Neural crest cell (in vitro differentiated cells): ENCODE measurements around the gene FBF1. TPM values are rescaled to one million over a fixed set of nuclear protein-coding genes. Genes with fewer than 3 reads are reported as not detected.
A peak's percentile ranks its signal among the peaks of the same experiment; 100 is the strongest.

Experiments
- DNase-seq: peaks from one replicate; pipeline ENCODE4 v3.0.0; 2021; ENCODE audit warnings: low read depth, mixed read lengths, low spot score
- H3K27ac Mint-ChIP-seq: one replicate; pipeline ENCODE4 v1.8.0; 2021; ENCODE audit warnings: mild to moderate bottlenecking, mixed read lengths; ENCODE audit not compliant: unreplicated experiment
- H3K27me3 Mint-ChIP-seq: 2 replicates; pipeline ENCODE4 v1.8.0; 2021; ENCODE audit warnings: low read depth, mild to moderate bottlenecking, mixed read lengths
- H3K36me3 Mint-ChIP-seq: 2 replicates; pipeline ENCODE4 v1.8.0; 2021; ENCODE audit warnings: low read depth, mild to moderate bottlenecking, mixed read lengths
- H3K4me1 Mint-ChIP-seq: 2 replicates; pipeline ENCODE4 v1.8.0; 2021; ENCODE audit warnings: mixed read lengths
- H3K4me3 Mint-ChIP-seq: one replicate; pipeline ENCODE4 v1.8.0; 2021; ENCODE audit warnings: mild to moderate bottlenecking, mixed read lengths
- H3K9me3 Mint-ChIP-seq: 2 replicates; pipeline ENCODE4 v1.8.0; 2021; ENCODE audit warnings: mixed read lengths
- CTCF ChIP-seq: fragments of 200-600 bp; sonication (generic); conservative IDR thresholded peaks from 2 replicates; pipeline ENCODE4 v1.5.0; 2021; ENCODE audit warnings: antibody characterized with exemption, mild to moderate bottlenecking
- total RNA-seq: library from RNA; stranded (reverse); gene quantifications from 2 replicates; pipeline ENCODE4 v1.2.1, GENCODE V29; 2021

The FBF1 gene
- total RNA-seq, 1 donor from 2014 or later = 25.9 TPM

DNA sequence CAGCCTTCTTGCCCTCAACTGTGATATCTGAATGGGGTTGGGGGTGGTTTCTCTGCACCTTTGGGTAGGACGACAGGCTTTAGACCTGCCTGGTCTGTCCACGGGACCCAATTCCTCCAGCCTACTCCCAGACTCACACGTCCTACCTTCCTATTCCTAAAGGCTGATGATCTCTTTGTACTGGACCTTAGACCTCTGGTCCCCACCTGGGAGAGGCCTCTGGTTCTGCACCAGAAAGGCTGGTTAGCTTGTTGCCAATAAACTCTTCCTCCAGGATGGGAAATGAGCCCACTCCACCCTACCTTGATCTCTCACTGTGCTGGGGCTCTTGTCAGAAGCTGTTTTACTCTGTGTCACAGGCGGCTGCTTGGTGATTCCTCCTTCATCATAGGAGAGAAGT lies 14.4 kb downstream of the FBF1 start:
- no peaks in the 10 kb centered on the region for H3K4me1 Mint-ChIP-seq
- TF ChIP-seq CTCF = no peak
- no peaks in the 10 kb centered on the region for H3K36me3 Mint-ChIP-seq
- no peaks in the 10 kb centered on the region for H3K9me3 Mint-ChIP-seq
- H3K4me3 Mint-ChIP-seq = no peak overlapping the region
- no peak for DNase-seq
- H3K27me3 Mint-ChIP-seq = no peaks in the 10 kb centered on the region
- no peak overlapping the region for H3K27ac Mint-ChIP-seq

- TF ChIP-seq CTCF = no peak
- Mint-ChIP-seq H3K27ac (no peak overlapping the region), H3K4me1 (no peaks in the 10 kb centered on the region), H3K27me3 (no peaks in the 10 kb centered on the region), H3K4me3 (no peak overlapping the region), H3K36me3 (no peaks in the 10 kb centered on the region), H3K9me3 (no peaks in the 10 kb centered on the region)
- no peak for DNase-seq
Measured at GRCh38 chr17:75925912-75926311, 14.9 kb downstream of the FBF1 start.

DNA sequence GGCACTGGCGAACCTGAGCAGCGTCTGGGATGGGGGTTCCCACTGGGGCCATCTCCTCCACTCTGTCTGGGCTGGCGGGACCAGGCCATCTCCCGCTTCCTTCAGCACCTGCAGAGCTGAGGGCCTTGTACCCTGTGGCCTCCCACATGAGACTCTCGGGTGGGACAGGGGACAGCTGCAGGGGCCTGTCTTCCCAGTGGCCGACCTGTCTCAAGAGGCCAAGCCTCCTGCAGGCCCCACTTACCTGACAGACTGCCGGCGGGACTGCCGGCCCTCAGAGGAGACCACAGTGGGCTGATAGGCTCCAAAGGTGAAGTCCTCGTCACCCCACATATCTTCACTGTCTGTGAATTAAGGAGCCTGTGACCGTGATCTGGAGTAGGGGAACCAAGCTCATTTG lies 15.7 kb downstream of the FBF1 start:
- Mint-ChIP-seq H3K27ac (no peak overlapping the region), H3K36me3 (no peaks in the 10 kb centered on the region), H3K27me3 (no peaks in the 10 kb centered on the region), H3K4me1 (no peaks in the 10 kb centered on the region), H3K4me3 (no peak overlapping the region), H3K9me3 (no peaks in the 10 kb centered on the region)
- DNase-seq = no peak
- no peak for TF ChIP-seq CTCF

- no peaks in the 10 kb centered on the region for H3K36me3 Mint-ChIP-seq
- DNase-seq = no peak
- H3K4me1 Mint-ChIP-seq = no peaks in the 10 kb centered on the region
- TF ChIP-seq CTCF = no peak
- peak overlapping the region; percentile 57 for H3K27ac Mint-ChIP-seq
- no peaks in the 10 kb centered on the region for H3K9me3 Mint-ChIP-seq
- no peaks in the 10 kb centered on the region for H3K27me3 Mint-ChIP-seq
- H3K4me3 Mint-ChIP-seq = no peak overlapping the region
Measured at GRCh38 chr17:75922963-75923874, 17.6 kb downstream of the FBF1 start.

- no peak for DNase-seq
- Mint-ChIP-seq H3K4me1 (no peaks in the 10 kb centered on the region), H3K36me3 (no peaks in the 10 kb centered on the region), H3K4me3 (no peak overlapping the region), H3K27me3 (no peaks in the 10 kb centered on the region), H3K27ac (peak overlapping the region; percentile 75), H3K9me3 (no peaks in the 10 kb centered on the region)
- no peak for TF ChIP-seq CTCF
Measured at GRCh38 chr17:75922173-75922961, 18.5 kb downstream of the FBF1 start.
